ENCODE data around the gene PILRA. TPM values are rescaled to one million over a fixed set of nuclear protein-coding genes. Genes with fewer than 3 reads are reported as not detected.

The PILRA gene
- total and polyA plus RNA-seq, 10 of the 15 experiments (the other 5 are each of a cell fraction or from before 2014, with no cell fraction given): 6.6 to 43.3 (median 11.5) TPM

- 64% methylated on average over 10 of the region's 10 CpGs for WGBS (ENCODE audit: insufficient coverage, insufficient replicate concordance, low lambda C conversion rate, missing lambda C conversion rate)
- H3K27ac ChIP-seq (ENCODE audit: control insufficient read depth, insufficient read depth): no peak overlapping the region
- FAIRE-seq: no peak
- H3K27me3 ChIP-seq (replicated peaks in 1 of 2; ENCODE audit: control insufficient read depth in 2 of 2, insufficient read depth in 2 of 2, low read length in 1 of 2): no peaks in the 10 kb centered on the region
- H3K9ac ChIP-seq (ENCODE audit: control insufficient read depth, insufficient read depth, low read length): no peak overlapping the region
- TF ChIP-seq HSF1 (IDR thresholded peaks at IDR 0.05; ENCODE audit: low read depth, low read length) (no peak), POLR2AphosphoS5 (IDR thresholded peaks at IDR 0.05; ENCODE audit: low read length) (peak; percentile 68; the same call in 1 of the 2 replicates), MEF2A (IDR thresholded peaks at IDR 0.05; ENCODE audit: insufficient read depth, low read depth, low read length) (no peak), POLR2A (IDR thresholded peaks at IDR 0.05; ENCODE audit: low read depth, low read length) (peak; percentile 35; the same call in 1 of the 2 replicates), E2F4 (IDR thresholded peaks at IDR 0.05; ENCODE audit: low read depth, low read length) (no peak), KAT2A (conservative IDR thresholded peaks at IDR 0.05; ENCODE audit: control insufficient read depth, low read depth, low read length) (no peak), BHLHE40 (IDR thresholded peaks at IDR 0.05; ENCODE audit: borderline replicate concordance in 1 of 2, low read depth in 2 of 2, low read length in 1 of 2) (peak; percentile 51 to 74; a peak in 2 of 4 replicates)
- no peak for ATAC-seq
- no TSS peak for BruUV-seq (replicated peaks)
- ChIA-PET SMC1A (ENCODE audit: uncharacterized antibody, unreplicated experiment) (interaction anchor here (0.6 to 1.4 kb wide), 3 partner anchors 17 to 22 kb away, joined by 3 to 6 read pairs (median 4); no protein-coding TSS in a partner anchor), POLR2A (interaction anchor here (0.6 to 1.2 kb wide), 4 partner anchors 9 to 53 kb away, joined by 3 to 5 read pairs (median 4); no protein-coding TSS in a partner anchor), CTCF (interaction anchor here (0.6 to 1.9 kb wide), 3 partner anchors 9 to 59 kb away, joined by 3 to 6 read pairs (median 4); no protein-coding TSS in a partner anchor), RAD21 (ENCODE audit: unreplicated experiment) (interaction anchor here (1.3 to 2.0 kb wide), 2 partner anchors 59 to 67 kb away, joined by 3 to 4 read pairs; no protein-coding TSS in a partner anchor)
- no peak overlapping the region for H3K4me3 ChIP-seq
- peaks cover 5 to 16% of the 10 kb centered on the region in 2 experiments; a peak in 3 of 4 replicates for H3K36me3 ChIP-seq (ENCODE audit: control insufficient read depth in 2 of 2, insufficient read depth in 2 of 2, low read length in 1 of 2)
- H2AFZ ChIP-seq (ENCODE audit: control insufficient read depth, low read depth, low read length): no peak overlapping the region
- no peaks in the 10 kb centered on the region for H3K9me3 ChIP-seq (replicated peaks; ENCODE audit: control insufficient read depth, insufficient read depth, low read length)
- intact Hi-C loops (cut with micrococcal nuclease; ENCODE audit: unreplicated experiment): no loop called here
- no peak for DNase-seq (ENCODE audit: low read depth, low spot score)
- peak overlapping the region; percentile 5 for H3K4me2 ChIP-seq (ENCODE audit: control insufficient read depth, insufficient read depth)
- in situ Hi-C loops (cut with MboI): no loop called here
- H3K4me1 ChIP-seq (ENCODE audit: control insufficient read depth, insufficient read depth, low read length): peaks cover 24% of the 10 kb centered on the region
- no peaks in the 10 kb centered on the region for H4K20me1 ChIP-seq (ENCODE audit: control insufficient read depth, insufficient read depth)
- H3K79me2 ChIP-seq (ENCODE audit: control insufficient read depth, insufficient read depth, low read length): peaks cover 56% of the 10 kb centered on the region
Observed at GRCh38 chr7:100433592-100434296, 60.5 kb downstream of the PILRA start.
